Ammon's horn (tissue), 1 donor: ENCODE results near the gene SUSD2.

Experiments
- DNase-seq: peaks from one replicate; pipeline ENCODE4 v3.0.0-alpha.2; 2016; ENCODE audit warnings: low spot score

SUSD2 gene

DNA sequence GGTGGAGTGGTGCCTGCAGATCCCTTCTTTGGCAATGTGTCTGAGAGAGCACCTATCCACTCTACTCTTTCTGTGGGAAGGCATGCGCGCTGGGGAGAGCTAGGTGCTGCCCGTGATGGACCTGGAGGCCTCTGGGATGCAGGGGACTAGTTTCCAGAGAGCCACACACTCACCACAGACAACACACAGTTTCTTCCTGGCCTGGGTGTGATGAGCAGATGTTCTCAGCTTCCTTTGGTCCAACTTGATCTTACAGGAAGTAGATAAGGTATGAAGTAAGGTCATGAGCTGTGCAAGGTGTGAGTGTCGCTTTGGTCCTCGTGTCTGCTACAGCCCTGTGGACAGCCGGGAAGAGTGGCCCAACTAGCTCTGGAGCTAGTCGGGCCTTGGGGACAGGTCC, 27.3 kb upstream of the SUSD2 start:
- no peak for DNase-seq

DNA sequence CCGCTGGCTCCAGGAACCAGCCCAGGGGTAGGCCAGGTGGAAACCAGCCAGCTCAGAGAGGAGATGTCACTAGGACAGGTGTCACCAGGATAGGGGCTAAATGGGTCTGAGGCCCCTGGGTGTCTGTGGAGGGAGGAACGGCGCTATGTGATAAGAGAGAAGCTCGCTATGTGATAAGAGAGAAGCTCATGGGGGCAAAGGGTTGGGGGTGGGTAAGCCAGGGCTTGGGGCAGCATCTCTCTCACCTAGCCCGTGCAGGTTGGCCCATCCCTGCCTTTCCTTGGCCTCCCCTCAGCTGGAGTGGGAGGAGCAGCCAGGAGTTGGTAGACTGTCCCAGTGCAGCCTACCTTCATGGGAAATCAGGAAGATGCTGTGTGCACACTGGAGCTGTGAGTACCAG, 26.5 kb upstream of the SUSD2 start:
- no peak for DNase-seq

DNA sequence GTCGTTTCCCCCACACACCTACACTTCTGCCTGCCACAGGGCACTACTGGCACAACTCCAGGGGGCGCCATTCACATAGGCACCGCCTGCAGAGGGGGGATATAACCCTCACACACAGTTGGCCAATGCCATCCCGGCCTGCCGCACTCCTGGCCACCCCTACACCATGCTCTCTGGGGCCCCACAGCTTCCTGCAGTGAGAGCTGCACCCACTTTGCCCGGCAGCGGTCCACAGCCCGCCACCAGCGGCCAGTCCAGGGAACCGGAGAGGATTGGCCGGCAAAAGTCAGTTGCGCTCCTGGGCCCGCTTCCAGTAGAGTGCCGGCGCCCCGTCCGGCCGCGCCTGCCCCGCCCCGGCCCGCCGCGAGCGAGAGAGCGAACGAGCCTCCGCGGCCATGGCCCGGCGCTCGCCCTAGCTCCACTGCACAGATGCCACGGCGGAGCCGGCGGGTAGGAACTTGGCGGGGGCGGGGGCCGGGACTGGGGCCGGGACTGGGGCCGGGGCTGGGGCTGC, 25.6 kb upstream of the SUSD2 start:
- peak; percentile 74 for DNase-seq

DNA sequence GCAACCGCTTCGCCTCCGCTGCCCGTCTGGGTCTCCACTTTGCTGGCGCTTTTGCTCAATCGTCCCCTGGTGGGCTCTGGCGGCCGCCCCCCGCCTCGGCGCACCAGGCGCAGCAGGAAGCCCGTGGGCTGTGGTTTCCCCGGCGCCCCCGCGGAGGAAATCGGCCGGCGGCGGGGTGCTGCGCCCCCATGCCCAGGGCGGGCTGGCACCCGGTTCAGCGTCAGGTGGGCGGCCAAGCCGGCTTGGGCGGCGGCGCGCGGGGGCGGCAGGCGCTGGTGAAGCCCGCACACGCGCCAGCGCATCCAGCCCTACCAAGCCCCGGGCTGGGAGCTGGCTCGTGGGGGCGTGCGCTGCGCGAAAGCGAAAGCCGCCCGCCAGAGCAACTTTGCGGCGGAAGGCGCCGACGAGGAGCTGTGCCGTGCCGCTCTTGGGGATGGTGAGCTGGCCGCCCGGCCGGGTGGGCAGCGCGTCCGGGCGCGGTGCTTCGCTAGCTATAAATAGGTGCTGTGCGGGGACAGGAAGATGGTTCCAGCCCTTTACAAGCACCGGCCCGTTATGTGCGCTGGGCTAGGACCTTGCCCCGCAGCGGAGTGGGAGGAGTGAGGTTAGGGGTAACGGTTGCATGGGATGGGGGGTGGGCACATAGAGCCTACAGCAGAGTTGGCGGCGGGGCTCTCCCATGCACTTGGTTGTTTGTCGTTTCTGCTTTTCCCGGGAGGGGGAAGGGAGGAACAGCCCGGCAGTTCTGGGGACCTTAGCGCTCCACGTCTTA, 25.0 kb upstream of the SUSD2 start:
- no peak for DNase-seq

DNA sequence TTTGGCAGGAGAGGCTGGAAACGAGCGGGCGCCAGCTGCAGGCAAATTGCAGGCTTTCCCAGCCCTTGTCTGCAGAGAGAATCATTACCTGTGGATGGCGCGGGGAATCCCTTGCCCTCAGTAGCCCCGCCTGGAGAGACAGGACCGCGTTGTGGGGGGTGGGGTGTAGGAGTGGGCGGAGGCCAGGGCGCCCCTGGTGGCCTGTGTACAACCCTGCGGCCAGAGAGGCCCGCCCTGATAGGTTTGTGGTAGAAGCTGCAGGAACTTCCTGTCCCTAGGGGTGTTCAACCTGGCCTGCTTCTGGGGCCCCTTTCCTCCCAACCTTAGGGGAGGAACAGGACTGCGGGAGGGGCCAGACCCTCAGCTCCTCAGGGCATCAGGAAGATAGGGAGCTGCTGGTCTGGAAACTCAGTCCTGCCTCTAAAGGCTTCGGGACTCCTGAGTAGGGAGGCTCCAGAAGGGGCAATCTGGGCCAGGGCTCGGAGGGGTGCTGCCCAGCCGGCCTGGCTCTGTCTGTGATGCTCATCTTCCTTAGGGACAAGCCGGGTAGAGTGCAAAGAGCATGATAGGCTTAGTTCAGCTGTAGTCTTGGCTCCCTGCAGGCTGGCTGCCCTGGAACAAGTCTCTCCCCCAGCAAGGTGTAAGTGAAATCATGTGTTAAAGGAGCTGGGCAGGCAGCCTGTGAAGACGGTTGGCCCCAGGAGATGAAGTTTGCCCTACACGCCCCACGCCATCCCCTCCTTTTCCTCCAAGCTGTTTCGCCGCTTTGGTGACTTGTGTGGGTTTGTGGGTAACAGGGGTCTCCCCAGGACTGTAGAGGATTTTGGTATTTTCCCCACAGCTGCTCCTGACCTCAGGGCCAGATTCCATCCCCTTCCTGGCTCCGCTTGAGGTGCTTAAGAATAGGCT, 24.1 kb upstream of the SUSD2 start:
- DNase-seq, result peak; percentile 77

DNA sequence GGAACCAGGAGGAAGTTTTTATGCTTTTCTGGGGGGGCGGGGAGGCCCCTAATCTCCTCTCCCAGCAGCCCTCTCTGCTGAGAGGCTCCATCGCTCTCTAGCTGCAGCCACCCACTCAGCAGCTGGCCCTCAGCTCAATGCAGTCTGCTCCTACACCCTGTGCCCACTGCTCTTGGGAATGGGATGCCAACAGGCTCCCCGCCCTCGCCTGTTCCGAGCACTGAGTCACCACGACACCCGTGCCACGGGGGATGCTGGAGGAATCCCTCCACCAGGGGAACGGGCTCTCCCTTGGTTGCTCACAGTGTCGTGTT, 23.5 kb upstream of the SUSD2 start:
- DNase-seq, result peak; percentile 82

DNA sequence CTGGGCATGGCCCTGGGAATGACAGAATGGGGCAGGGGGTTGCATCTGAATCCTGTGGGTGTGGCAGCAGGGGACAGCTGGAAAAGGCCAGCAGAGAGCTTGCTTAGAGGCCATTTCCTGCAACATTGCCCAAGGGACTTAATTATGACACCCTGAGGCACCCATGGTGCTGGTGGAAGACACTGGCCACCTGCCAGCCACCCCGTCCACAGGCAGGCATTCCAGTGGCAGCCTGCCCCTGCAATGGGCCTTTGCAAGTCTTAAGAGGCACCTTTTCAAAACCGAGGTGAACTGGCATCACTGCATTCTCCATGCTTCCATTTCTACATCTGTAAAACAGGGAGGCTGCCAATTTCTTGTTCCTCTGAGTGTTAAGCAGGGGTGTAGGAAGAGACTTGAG, 21.6 kb upstream of the SUSD2 start:
- no peak for DNase-seq

DNA sequence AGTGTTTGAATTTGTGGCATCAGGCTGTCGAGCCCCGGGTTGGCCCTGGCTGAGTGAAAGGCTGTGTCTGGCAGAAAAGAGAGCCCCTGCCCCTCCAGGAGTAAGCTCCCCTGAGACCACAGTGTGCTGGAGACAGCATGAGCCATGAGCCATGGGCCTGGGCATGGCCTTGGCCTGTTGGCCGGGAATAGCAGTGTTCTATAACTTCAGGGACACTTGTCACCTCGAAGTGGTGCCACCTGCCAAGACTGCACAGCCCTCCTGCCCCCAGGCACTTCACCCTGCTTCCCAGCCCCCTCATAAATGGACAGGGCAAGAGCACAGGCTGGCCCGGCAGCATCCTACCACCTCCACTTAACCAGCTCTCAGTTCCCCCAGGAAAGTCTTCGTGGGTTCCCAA, 20.7 kb upstream of the SUSD2 start:
- no peak for DNase-seq

DNA sequence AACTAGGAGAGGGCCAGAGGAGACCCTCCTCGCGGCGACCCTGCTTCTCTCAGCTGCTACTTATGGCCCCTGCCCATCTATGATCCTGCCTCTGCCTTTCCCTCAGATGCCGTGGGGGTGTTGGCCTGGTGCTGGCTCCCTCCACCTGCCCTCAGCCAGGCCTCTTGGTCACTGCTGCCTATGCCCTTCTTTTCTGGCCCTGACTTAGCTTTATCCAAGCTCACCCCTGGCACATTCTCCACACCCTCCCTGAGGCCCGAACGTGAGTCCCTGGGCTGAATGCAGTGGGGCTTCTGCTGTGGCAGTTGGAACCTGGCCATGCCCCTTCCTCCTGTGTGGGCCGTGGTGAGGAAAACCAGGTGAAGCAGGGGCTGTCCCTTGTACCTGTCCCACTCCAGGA, 19.8 kb upstream of the SUSD2 start:
- DNase-seq, result no peak

DNA sequence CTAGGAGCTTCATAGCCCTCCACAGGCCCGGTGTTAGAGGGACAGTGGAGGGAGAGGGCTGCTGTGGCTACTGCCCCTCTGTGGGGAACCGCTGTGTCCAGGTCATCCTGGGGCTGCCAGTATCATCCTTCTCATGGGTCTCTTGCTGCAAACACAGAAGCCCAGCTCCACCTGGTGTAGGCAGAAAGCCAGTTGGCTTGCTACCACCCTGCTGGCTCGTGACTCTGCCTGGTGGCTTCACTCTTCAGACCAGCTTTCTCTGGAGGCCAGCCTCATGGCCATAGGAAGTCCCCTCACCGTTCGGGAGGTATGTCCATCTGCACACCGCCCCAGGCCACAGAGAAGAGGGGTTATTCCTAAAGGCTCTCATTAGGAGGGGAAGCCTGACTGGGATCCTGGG, 19.4 kb upstream of the SUSD2 start:
- no peak for DNase-seq

DNA sequence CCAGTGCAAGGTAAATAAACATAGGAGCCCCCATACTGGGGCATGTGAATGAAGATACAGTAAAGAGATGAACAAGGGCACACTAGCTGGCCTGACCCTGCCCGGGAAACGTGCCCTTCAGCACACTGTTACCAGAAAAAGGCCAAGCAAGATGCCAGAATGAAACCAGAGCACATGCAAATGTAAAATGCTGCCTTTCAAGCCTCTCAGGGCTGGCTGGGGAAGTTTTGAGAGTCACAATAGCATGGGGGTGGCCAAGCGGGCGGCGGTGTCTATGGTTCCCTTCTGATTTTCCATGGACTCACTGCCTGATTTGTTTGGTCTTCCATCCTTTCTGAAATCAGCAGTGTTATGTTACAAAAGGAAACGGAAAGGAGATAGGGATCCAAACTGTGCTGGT, 18.9 kb upstream of the SUSD2 start:
- no peak for DNase-seq

DNA sequence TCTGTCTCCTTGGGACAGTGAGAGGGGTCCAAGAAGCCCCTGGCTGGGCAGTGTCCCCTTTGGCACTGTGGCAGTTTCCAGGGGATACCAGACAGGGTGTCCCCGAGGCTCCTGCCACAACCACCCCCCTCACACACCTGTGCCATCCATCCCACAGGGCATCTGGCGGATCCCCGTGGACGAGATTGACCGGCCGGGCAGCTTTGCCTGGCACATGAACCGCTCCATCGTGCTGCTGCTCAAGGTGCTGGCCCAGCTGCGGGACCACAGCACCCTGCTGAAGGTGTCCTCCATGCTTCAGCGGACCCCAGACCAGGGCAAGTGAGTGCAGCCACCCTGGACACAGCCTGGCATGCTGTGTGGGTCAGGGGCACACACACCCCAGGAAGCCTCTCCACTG, 17.0 kb upstream of the SUSD2 start:
- DNase-seq, result no peak

DNA sequence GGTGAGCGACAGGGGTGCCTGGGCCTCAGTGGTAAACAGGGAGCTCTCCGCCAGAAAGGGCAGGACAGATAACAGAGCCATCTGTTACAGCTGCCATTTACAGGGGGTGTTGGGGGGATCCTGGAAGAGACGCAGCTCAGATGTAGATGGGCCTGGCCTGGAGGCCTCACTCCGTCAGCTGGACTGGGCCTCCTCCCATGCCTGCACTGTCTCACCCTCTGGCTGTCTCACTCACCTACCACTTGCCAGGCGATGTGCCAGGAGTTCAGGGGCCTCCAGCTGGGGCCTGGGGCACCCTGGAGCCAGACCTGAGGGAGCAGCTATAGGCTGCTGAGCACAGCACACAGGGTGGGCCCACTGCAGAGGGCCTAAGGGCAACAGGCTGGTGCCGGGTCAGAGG, 16.3 kb upstream of the SUSD2 start:
- no peak for DNase-seq

DNA sequence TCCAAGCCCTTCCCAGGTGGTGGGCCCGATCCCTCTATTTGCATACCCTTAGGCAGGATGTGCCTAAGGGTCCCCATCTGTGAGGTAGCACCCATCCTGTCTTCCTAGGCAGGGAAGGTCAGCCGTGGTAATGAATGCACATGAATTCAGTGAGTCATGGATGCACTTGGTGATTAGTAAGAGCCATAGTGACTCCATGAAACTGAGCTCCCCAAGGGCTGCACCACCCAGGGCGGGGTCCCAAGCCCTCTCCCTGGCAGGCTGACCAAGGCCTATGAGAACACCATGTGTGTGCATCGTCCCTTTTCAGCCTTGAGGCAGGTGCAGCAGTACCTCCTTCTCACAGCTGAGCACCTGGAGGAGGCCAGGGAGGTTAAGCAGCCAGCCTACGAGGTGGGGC, 15.6 kb upstream of the SUSD2 start:
- no peak for DNase-seq

DNA sequence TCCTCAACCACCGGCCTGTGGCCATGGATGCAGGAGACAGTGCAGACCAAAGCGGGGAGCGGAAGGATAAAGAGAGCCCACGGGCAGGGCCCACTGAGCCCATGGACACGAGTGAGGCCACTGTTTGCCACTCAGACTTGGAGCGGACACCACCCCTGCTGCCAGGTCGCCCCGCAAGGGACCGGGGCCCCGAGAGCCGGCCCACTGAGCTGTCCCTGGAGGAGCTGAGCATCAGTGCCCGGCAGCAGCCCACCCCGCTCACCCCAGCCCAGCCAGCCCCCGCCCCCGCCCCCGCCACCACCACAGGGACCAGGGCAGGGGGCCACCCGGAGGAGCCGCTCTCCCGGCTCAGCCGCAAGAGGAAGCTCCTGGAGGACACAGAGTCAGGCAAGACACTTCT, 14.5 kb upstream of the SUSD2 start:
- no peak for DNase-seq

DNA sequence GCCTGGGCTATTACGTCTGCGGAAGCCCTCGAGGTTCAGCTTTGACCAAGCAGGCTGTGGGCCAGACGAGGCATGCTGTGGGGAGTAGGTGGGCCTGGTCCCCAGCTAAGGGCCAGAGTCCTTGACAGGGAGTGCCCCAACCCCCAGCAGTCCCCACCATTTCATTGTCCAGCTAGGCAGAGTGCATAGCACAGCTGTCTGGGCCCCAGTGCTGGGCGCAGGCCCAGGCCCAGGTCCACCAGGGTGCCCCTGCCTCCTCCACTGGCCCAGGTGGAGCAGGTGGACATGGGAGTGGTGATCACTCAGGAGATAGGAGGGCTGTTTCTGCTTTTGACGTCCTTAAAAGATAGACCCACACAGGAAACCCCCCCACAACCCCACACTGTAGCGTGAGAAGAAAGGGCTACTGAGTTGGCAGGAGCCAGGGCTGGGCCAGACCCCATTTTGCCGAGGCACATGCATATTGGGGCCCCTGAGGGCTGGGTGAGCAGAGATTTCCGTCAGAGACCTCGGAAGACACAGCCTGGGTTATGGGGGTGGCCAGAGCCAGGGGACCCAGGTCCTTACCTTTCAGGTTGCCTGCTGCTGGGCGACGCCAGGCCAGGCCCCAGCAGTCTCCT, 11.7 kb upstream of the SUSD2 start:
- DNase-seq, result no peak

DNA sequence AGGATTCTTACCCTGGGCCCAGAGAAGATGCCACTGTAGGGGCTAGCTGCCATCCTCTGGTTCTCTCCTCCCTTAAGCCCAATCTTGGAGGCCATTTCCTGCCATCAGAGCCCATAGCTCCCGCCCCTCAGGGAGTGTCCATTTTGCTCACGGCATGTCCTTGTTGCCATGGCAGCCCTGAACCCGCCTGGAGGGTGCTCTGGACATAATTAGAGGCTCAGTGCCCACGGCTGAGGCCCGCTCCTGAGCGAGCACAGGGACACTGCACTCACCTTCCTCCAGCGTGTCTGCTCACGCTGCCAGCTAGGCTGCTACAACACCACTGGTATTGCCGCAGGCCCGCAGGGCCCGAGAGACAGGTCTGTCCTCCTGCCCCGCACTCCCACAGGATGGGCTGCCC, 11.1 kb upstream of the SUSD2 start:
- DNase-seq, result no peak

DNA sequence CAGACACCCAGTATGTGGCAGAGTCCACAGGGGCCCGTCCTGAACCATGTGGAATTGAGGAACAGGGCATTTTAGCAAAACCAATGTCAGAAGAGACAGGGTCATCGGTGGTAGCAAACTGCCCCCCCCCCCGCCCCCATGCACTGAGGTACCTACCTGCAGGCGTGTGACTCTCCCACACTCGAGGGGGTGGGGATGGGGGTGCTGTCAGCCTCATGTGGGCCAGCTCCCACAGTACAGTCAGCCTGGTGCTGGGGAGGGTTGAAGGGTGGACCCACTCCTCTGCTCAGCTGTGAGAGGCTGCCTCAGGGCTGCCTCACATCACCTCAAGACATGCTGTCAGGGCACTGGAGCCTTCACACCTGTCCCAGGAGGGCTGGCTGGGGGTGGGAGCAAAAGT, 10.7 kb upstream of the SUSD2 start:
- DNase-seq, result no peak

DNA sequence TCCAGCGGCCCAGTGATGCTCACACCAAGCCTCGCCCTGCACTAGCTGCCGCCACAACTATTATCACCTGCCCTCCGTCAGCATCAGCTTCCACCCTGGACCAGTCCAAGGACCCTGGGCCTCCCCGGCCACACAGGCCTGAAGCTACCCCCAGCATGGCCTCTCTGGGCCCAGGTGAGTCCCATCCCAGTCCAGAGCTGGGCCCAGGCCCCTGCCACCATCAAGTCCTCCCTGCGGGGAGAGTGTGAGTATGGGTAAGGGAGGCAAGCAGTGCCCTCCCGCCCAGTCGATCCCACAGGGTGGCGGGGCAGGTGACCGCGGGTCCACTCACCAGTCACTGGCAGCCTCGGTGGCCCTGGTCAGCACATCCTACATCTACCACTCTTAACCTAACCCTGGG, 9.5 kb upstream of the SUSD2 start:
- no peak for DNase-seq

DNA sequence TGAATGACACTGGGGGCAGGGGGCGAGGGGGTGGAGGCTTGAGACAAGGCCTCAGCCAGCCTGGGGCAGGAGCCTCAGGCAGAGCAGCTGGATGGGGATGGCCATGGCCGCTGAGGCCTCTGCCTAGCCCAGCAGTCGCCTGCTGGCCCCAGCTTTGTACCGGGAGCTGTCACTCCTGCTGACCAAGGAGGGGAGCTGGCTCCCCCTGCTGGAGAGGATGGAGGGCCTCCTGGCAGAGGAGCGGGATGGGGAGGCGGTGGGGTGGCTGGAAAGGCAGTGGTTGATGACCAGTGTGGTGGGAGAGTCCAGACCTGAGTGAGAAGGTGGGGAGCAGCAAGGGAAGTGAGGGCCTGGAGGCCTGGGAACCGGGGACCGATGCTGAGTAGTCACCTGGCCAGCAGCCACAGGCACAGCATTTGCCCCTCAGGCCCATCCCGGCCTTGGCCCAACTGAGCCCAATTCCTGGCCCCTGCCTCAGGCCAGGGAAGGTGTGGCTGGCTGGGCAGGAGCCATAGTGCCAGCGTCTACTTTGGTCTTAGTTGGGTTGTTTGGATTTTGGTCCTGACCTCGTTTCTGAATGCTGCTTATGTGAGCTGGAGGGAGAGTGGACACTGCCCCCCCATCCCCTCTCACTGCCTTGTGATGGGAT, 6.0 kb upstream of the SUSD2 start:
- peak; percentile 75 for DNase-seq

DNA sequence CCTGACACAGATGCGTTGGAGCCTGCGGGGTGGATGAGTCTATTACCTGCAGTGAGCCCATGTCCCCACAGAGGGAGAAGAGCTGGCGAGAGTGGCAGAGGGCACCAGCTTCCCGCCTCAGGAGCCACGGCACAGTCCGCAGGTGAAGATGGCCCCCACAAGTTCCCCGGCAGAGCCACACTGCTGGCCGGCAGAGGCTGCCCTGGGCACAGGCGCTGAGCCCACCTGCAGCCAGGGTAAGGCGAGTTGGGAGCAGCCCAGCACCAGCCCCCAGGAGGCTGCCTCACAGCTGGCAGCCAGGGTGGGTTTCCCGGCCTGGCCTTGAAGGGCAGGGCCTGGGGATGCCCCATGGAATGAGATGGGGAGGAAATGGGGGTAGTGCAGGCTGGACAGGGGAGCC, 5.2 kb upstream of the SUSD2 start:
- DNase-seq, result no peak

DNA sequence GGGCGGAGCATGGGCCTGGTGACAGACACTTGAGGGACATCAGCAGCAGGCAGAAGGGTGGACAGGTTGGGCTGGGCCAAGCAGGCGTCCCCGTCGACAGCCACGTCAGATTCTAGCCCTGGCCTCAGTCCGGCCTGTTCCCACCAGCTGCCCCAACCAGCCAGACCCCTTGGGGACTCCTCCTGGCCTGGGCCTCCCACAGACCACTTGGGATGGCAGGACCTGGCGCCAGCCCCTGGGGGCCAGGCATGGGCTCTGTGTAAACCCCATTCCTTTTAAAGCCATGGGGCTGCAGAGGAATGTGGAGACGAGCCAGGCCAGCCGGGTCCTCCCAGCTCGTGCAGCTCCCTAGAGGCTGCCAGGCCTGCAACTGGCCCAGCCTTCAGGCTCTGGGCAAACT, 4.7 kb upstream of the SUSD2 start:
- no peak for DNase-seq

DNA sequence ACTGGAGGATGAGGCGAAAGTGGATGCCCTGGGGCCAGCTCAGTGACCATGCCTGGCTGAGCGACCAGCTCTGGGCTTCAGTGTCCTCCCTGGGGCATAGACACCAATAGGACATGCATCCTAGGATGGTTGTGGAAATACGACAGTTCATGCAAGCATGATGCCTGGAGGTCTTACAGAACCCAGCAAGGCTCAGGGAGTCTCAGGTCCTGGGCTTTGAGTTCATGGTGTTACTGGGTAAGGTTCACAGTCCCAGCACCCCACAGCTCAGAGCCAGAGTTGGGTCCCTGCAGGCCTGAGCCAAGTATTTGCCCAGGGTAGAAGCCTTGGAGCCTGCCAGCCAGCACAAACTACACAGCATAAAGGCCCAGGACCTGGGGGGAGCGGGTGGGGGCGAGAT, 4.2 kb upstream of the SUSD2 start:
- no peak for DNase-seq
